Neural cell (in vitro differentiated cells): ENCODE results near the gene APH1B.

Experiments used
- EZH2 ChIP-seq: fragments of 200-600, 300-800 bp; shearing (Covaris generic), sonication (generic); IDR thresholded peaks from 2 replicates; pipeline ENCODE4 v1.6.1; 2014; ENCODE audit warnings: antibody characterized with exemption, low read length, borderline replicate concordance, mild to moderate bottlenecking; ENCODE audit not compliant: insufficient read depth, poor library complexity, severe bottlenecking
- MXI1 ChIP-seq: fragments of 450-650 bp; conservative IDR thresholded peaks from 2 replicates; pipeline ENCODE4 v1.6.1; 2014; ENCODE audit warnings: antibody characterized with exemption, mild to moderate bottlenecking; ENCODE audit not compliant: poor library complexity, severe bottlenecking
- POLR2AphosphoS5 ChIP-seq: IDR thresholded peaks from 2 replicates; pipeline ENCODE4 v1.6.1; 2012
- RAD21 ChIP-seq: fragments of 450-650 bp; conservative IDR thresholded peaks from 2 replicates; pipeline ENCODE4 v1.6.1; 2014; ENCODE audit warnings: antibody characterized with exemption, mild to moderate bottlenecking, moderate library complexity
- TF ChIP-seq, protein P1 (sequence below): fragments of 450-650 bp; IDR thresholded peaks from 2 replicates; pipeline ENCODE4 v1.5.1; 2014; ENCODE audit warnings: antibody characterized with exemption, mild to moderate bottlenecking, moderate library complexity; ENCODE audit not compliant: poor library complexity, severe bottlenecking
- TF ChIP-seq, protein P2 (sequence below): IDR thresholded peaks from 2 replicates; pipeline ENCODE4 v1.6.1; 2012; ENCODE audit warnings: borderline replicate concordance

DNA sequence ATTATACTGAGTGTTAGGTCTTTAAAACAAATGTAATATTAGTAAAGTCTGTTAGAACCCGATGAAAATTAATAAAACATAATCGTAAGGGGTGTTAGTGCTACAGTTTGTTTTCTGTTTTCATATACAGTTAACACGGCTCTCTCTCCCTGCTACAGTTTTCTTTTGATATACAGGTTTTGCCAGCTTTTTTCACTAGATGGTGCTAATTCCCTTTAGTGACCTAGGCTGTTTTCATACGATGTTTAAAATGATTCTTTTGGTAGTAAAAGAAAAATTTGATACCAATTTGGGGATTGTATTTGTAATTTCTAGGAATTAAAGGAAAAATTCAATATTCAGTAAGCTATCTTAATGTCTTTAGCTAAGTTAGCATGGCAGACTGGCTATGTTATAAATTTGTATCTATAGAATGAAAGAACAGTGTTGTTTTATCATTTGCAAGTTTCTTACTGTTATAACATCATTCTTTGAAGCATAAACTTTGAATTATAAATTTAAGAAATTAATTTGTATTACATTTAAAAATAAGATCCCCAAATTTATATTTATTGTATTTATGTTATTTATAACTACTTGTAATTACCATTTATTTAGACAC is 11.5 kb downstream of the APH1B start:
- TF ChIP-seq, protein P1, sequence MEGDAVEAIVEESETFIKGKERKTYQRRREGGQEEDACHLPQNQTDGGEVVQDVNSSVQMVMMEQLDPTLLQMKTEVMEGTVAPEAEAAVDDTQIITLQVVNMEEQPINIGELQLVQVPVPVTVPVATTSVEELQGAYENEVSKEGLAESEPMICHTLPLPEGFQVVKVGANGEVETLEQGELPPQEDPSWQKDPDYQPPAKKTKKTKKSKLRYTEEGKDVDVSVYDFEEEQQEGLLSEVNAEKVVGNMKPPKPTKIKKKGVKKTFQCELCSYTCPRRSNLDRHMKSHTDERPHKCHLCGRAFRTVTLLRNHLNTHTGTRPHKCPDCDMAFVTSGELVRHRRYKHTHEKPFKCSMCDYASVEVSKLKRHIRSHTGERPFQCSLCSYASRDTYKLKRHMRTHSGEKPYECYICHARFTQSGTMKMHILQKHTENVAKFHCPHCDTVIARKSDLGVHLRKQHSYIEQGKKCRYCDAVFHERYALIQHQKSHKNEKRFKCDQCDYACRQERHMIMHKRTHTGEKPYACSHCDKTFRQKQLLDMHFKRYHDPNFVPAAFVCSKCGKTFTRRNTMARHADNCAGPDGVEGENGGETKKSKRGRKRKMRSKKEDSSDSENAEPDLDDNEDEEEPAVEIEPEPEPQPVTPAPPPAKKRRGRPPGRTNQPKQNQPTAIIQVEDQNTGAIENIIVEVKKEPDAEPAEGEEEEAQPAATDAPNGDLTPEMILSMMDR = peak; percentile 86
- TF ChIP-seq POLR2AphosphoS5 = no peak
- no peak for TF ChIP-seq EZH2
- no peak for TF ChIP-seq MXI1
- TF ChIP-seq, protein P2, sequence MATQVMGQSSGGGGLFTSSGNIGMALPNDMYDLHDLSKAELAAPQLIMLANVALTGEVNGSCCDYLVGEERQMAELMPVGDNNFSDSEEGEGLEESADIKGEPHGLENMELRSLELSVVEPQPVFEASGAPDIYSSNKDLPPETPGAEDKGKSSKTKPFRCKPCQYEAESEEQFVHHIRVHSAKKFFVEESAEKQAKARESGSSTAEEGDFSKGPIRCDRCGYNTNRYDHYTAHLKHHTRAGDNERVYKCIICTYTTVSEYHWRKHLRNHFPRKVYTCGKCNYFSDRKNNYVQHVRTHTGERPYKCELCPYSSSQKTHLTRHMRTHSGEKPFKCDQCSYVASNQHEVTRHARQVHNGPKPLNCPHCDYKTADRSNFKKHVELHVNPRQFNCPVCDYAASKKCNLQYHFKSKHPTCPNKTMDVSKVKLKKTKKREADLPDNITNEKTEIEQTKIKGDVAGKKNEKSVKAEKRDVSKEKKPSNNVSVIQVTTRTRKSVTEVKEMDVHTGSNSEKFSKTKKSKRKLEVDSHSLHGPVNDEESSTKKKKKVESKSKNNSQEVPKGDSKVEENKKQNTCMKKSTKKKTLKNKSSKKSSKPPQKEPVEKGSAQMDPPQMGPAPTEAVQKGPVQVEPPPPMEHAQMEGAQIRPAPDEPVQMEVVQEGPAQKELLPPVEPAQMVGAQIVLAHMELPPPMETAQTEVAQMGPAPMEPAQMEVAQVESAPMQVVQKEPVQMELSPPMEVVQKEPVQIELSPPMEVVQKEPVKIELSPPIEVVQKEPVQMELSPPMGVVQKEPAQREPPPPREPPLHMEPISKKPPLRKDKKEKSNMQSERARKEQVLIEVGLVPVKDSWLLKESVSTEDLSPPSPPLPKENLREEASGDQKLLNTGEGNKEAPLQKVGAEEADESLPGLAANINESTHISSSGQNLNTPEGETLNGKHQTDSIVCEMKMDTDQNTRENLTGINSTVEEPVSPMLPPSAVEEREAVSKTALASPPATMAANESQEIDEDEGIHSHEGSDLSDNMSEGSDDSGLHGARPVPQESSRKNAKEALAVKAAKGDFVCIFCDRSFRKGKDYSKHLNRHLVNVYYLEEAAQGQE = no peak
- peak; percentile 91 for TF ChIP-seq RAD21
